ENCODE data around the gene GPR3.

GRCh38 chr1:27356277-27356618 lies 36.2 kb upstream of the GPR3 start:
- TF ChIP-seq CTCF (IDR thresholded peaks at IDR 0.05) (no peak), POLR2A (IDR thresholded peaks at IDR 0.05; ENCODE audit: low read depth) (no peak), POLR2AphosphoS5 (IDR thresholded peaks at IDR 0.05) (no peak), EP300 (IDR thresholded peaks at IDR 0.05) (no peak)

All from esophagus muscularis mucosa (tissue), 4 donors.